ENCODE measurements around the gene GAGE12J. TPM values are rescaled to one million over a fixed set of nuclear protein-coding genes. Genes with fewer than 3 reads are reported as not detected.
"Not testable (repeated sequence)": the region's sequence is repeated elsewhere in the genome, so short reads cannot be mapped to it uniquely, and the experiment has no call there.

GAGE12J gene
- total and polyA plus RNA-seq, 8 donors: not detected

GRCh38 chrX:49286581-49286980 lies 35.3 kb upstream of the GAGE12J start:
- Histone ChIP-seq H3K27me3 (no peaks in the 10 kb centered on the region), H3K4me3 (no peak overlapping the region), H3K36me3 (no peaks in the 10 kb centered on the region), H3K27ac (no peak overlapping the region), H3K4me1 (no peaks in the 10 kb centered on the region), H3K9me3 (no peaks in the 10 kb centered on the region)
- ATAC-seq (no peak), DNase-seq (no peak)
- TF ChIP-seq CTCF (IDR thresholded peaks at IDR 0.05): no peak
- intact Hi-C loops (cut with DNase I): no loop called here

- Histone ChIP-seq H3K9me3 (no peaks in the 10 kb centered on the region), H3K27ac (no peak overlapping the region), H3K27me3 (no peaks in the 10 kb centered on the region), H3K36me3 (no peaks in the 10 kb centered on the region), H3K4me1 (no peaks in the 10 kb centered on the region), H3K4me3 (no peak overlapping the region)
- no peak for TF ChIP-seq CTCF (IDR thresholded peaks at IDR 0.05)
- ATAC-seq (no peak), DNase-seq (no peak)
- intact Hi-C loops (cut with DNase I): no loop called here
These were observed 34.2 kb upstream of the GAGE12J start for GRCh38 chrX:49287665-49288064.

- DNase-seq: no peak
- Histone ChIP-seq H3K27me3 (no peaks in the 10 kb centered on the region), H3K9me3 (no peaks in the 10 kb centered on the region), H3K4me1 (no peaks in the 10 kb centered on the region), H3K36me3 (no peaks in the 10 kb centered on the region), H3K4me3 (no peak overlapping the region), H3K27ac (no peak overlapping the region)
- no peak for ATAC-seq
- no peak for TF ChIP-seq CTCF (IDR thresholded peaks at IDR 0.05)
- intact Hi-C loops (cut with DNase I): no loop called here
These were observed 31.6 kb upstream of the GAGE12J start for GRCh38 chrX:49290215-49290614.

- intact Hi-C loops (cut with DNase I): no loop called here
- DNase-seq (peak in 3 of 4 donors; percentile 44 to 73 (median 52)), ATAC-seq (peak; percentile 95)
- no peak overlapping the region for H3K27ac ChIP-seq
- no peaks in the 10 kb centered on the region for H3K4me1 ChIP-seq
- no peak overlapping the region for H3K4me3 ChIP-seq
- no peaks in the 10 kb centered on the region for H3K9me3 ChIP-seq
- no peaks in the 10 kb centered on the region for H3K27me3 ChIP-seq
- no peaks in the 10 kb centered on the region for H3K36me3 ChIP-seq
- peak; percentile 52 to 67 for TF ChIP-seq CTCF (IDR thresholded peaks at IDR 0.05)
These were observed 30.1 kb upstream of the GAGE12J start for GRCh38 chrX:49291615-49292337.

GRCh38 chrX:49292400-49293362 lies 29.2 kb upstream of the GAGE12J start:
- H3K27ac ChIP-seq: no peak overlapping the region
- H3K4me3 ChIP-seq: no peak overlapping the region
- no peaks in the 10 kb centered on the region for H3K4me1 ChIP-seq
- H3K36me3 ChIP-seq: no peaks in the 10 kb centered on the region
- DNase-seq: no peak
- no peak for TF ChIP-seq CTCF (IDR thresholded peaks at IDR 0.05)
- intact Hi-C loops (cut with DNase I): no loop called here
- H3K27me3 ChIP-seq: no peaks in the 10 kb centered on the region
- no peaks in the 10 kb centered on the region for H3K9me3 ChIP-seq
- no peak for ATAC-seq

- intact Hi-C loops (cut with DNase I); H3K4me3 ChIP-seq; H3K27ac ChIP-seq; ATAC-seq; DNase-seq; H3K36me3 ChIP-seq; H3K27me3 ChIP-seq; H3K4me1 ChIP-seq; H3K9me3 ChIP-seq: not testable (repeated sequence)
These were observed 22.5 kb upstream of the GAGE12J start for GRCh38 chrX:49299293-49299692.

Measured in left lung (tissue), 10 donors.